CD14-positive monocyte (primary cell): ENCODE results near the gene TDRD3. TPM values are rescaled to one million over a fixed set of nuclear protein-coding genes. Genes with fewer than 3 reads are reported as not detected.

Experiments used
- DNase-seq, 3 donors: peaks; one replicate each; pipeline ENCODE4 v3.0.0-alpha.2; 2011 to 2022
- H2AFZ ChIP-seq: 2 replicates; pipeline ENCODE4 v1.6.0; 2012; ENCODE audit warnings: mild to moderate bottlenecking, low read depth, low read length, inconsistent platforms; ENCODE audit not compliant: insufficient read depth, poor library complexity, severe bottlenecking
- H3K27ac ChIP-seq, 2 donors: 1 replicate in 1 of 2; 2 replicates in 1 of 2; pipeline ENCODE4 v1.5.1; 2012 to 2013; ENCODE audit warnings: low read length in 2 of 2, control low read depth in 1 of 2, inconsistent platforms in 1 of 2, low read depth in 1 of 2, mild to moderate bottlenecking in 1 of 2
- H3K27me3 ChIP-seq, 2 donors: one replicate each; pipeline versions ENCODE4 v1.6.0 to v1.6.1; 2011 to 2013; ENCODE audit warnings: low read length in 2 of 2; ENCODE audit not compliant: control insufficient read depth in 2 of 2, insufficient read depth in 2 of 2
- H3K36me3 ChIP-seq, 2 donors: replicated peaks in 1 of 2; 1 replicate in 1 of 2; 2 replicates in 1 of 2; pipeline versions ENCODE4 v1.5.1 to v1.6.1; 2012 to 2013; ENCODE audit warnings: low read length in 2 of 2, control low read depth in 1 of 2, inconsistent platforms in 1 of 2, mild to moderate bottlenecking in 1 of 2; ENCODE audit not compliant: insufficient read depth in 2 of 2, control insufficient read depth in 1 of 2
- H3K4me1 ChIP-seq, 2 donors: 1 replicate in 1 of 2; 2 replicates in 1 of 2; pipeline versions ENCODE4 v1.5.1 to v1.6.1; 2012 to 2013; ENCODE audit warnings: low read length in 2 of 2, control low read depth in 1 of 2, inconsistent platforms in 1 of 2, mild to moderate bottlenecking in 1 of 2, moderate library complexity in 1 of 2; ENCODE audit not compliant: insufficient read depth in 2 of 2, control insufficient read depth in 1 of 2
- H3K4me2 ChIP-seq: replicated peaks from 2 replicates; pipeline ENCODE3; 2012; ENCODE audit warnings: low read length, moderate library complexity, mild to moderate bottlenecking; ENCODE audit not compliant: poor library complexity, severe bottlenecking; ENCODE audit errors: extremely low read depth
- H3K4me3 ChIP-seq, 3 experiments: fragments of 200-600 bp in 1 of 3; sonication (generic) in 1 of 3; replicated peaks in 1 of 3; 1 replicate in 2 of 3; 2 replicates in 1 of 3; pipeline ENCODE4 v1.5.1; 2011 to 2013; ENCODE audit warnings: low read length in 3 of 3, mild to moderate bottlenecking in 3 of 3, control low read depth in 2 of 3, low read depth in 2 of 3, inconsistent platforms in 1 of 3, moderate library complexity in 1 of 3
- H3K79me2 ChIP-seq: 2 replicates; pipeline ENCODE4 v1.6.0; 2012; ENCODE audit warnings: mild to moderate bottlenecking, control low read depth, inconsistent platforms, low read length, moderate library complexity; ENCODE audit not compliant: insufficient read depth
- H3K9ac ChIP-seq: 2 replicates; pipeline ENCODE4 v1.6.0; 2017; ENCODE audit warnings: low read length, mild to moderate bottlenecking; ENCODE audit not compliant: insufficient read depth, poor library complexity, severe bottlenecking
- H3K9me3 ChIP-seq, 2 donors: replicated peaks in 1 of 2; 1 replicate in 1 of 2; 2 replicates in 1 of 2; pipeline versions ENCODE4 v1.5.1 to v1.6.1; 2012 to 2013; ENCODE audit warnings: low read length in 2 of 2, control low read depth in 1 of 2; ENCODE audit not compliant: control insufficient read depth in 1 of 2, insufficient read depth in 1 of 2
- H4K20me1 ChIP-seq: 2 replicates; pipeline ENCODE4 v1.6.0; 2012; ENCODE audit warnings: mild to moderate bottlenecking, low read length, control low read depth, moderate library complexity; ENCODE audit not compliant: insufficient read depth
- H3K27ac Mint-ChIP-seq, 7 donors: one replicate each; pipeline ENCODE4 v1.8.0; 2020; ENCODE audit warnings: mild to moderate bottlenecking in 7 of 7, mixed read lengths in 7 of 7, moderate library complexity in 6 of 7, inconsistent platforms in 2 of 7
- H3K27me3 Mint-ChIP-seq, 3 donors: one replicate each; pipeline ENCODE4 v1.8.0; 2021 to 2022; ENCODE audit warnings: low read depth in 3 of 3, mild to moderate bottlenecking in 3 of 3, mixed read lengths in 3 of 3, moderate library complexity in 3 of 3, inconsistent platforms in 1 of 3
- H3K36me3 Mint-ChIP-seq, 2 donors: one replicate each; pipeline ENCODE4 v1.8.0; 2020; ENCODE audit warnings: mixed read lengths in 2 of 2, inconsistent platforms in 1 of 2, mild to moderate bottlenecking in 1 of 2
- H3K4me1 Mint-ChIP-seq: one replicate; pipeline ENCODE4 v1.8.0; 2020; ENCODE audit warnings: mild to moderate bottlenecking, mixed read lengths
- H3K4me3 Mint-ChIP-seq, 2 donors: one replicate each; pipeline ENCODE4 v1.8.0; 2020; ENCODE audit warnings: mild to moderate bottlenecking in 2 of 2, mixed read lengths in 2 of 2, moderate library complexity in 1 of 2
- H3K9me3 Mint-ChIP-seq, 7 donors: one replicate each; pipeline ENCODE4 v1.8.0; 2020 to 2022; ENCODE audit warnings: mixed read lengths in 7 of 7, mild to moderate bottlenecking in 6 of 7, moderate library complexity in 6 of 7, inconsistent platforms in 2 of 7
- WGBS: methylation state at CpG from one replicate; pipeline ENCODE4 v1.1.5; 2013; ENCODE audit warnings: missing lambda C conversion rate; ENCODE audit not compliant: insufficient coverage; 5-methylcytosine and 5-hydroxymethylcytosine counted together
- intact Hi-C, 2 donors: fragments of 100-400 bp; cut with micrococcal nuclease; formaldehyde crosslinking; loops; one replicate each; pipeline versions ENCODE4 v1.15.0 to v1.15.1; 2023
- polyA plus RNA-seq, 3 donors: library from polyadenylated mRNA; depleted of rRNA in 1 of 3; unstranded in 2 of 3; stranded (reverse) in 1 of 3; fragments of 300-500 nt in 2 of 3; fragments of >200 nt in 1 of 3; fragmentation: Illumina TruSeq in 2 of 3; gene quantifications; 1 replicate in 2 of 3; 2 replicates in 1 of 3; pipeline ENCODE4 v1.2.3, GENCODE V29; 2012 to 2021
- TF ChIP-seq, protein P1 (sequence below): fragments of 200-600 bp; IDR thresholded peaks from one replicate; pipeline ENCODE4 v1.8.0; 2022; ENCODE audit warnings: antibody characterized with exemption, mild to moderate bottlenecking

Gene TDRD3
- polyA plus RNA-seq, 3 donors: 2.7 to 4.8 (median 4.7) TPM

- H3K4me3 ChIP-seq: no peak overlapping the region
- no peak overlapping the region for H3K27ac ChIP-seq
- H3K79me2 ChIP-seq: no peaks in the 10 kb centered on the region
- H3K4me1 ChIP-seq: no peaks in the 10 kb centered on the region
- H3K27me3 ChIP-seq: no peaks in the 10 kb centered on the region
- Mint-ChIP-seq H3K4me3 (no peak overlapping the region), H3K27me3 (peaks cover 2 to 4% (median 3%) of the 10 kb centered on the region in 3 donors), H3K4me1 (no peaks in the 10 kb centered on the region), H3K36me3 (no peaks in the 10 kb centered on the region), H3K27ac (no peak overlapping the region), H3K9me3 (peaks cover 0 to 6% (median 3%) of the 10 kb centered on the region in 7 donors)
- intact Hi-C loops: no loop called here
- no peak overlapping the region for H3K9ac ChIP-seq
- H3K9me3 ChIP-seq: no peaks in the 10 kb centered on the region
- 94% methylated on average over 2 of the region's 4 CpGs for WGBS
- H3K36me3 ChIP-seq: no peaks in the 10 kb centered on the region
- H4K20me1 ChIP-seq: no peaks in the 10 kb centered on the region
- no peak overlapping the region for H2AFZ ChIP-seq
- TF ChIP-seq, protein P1, sequence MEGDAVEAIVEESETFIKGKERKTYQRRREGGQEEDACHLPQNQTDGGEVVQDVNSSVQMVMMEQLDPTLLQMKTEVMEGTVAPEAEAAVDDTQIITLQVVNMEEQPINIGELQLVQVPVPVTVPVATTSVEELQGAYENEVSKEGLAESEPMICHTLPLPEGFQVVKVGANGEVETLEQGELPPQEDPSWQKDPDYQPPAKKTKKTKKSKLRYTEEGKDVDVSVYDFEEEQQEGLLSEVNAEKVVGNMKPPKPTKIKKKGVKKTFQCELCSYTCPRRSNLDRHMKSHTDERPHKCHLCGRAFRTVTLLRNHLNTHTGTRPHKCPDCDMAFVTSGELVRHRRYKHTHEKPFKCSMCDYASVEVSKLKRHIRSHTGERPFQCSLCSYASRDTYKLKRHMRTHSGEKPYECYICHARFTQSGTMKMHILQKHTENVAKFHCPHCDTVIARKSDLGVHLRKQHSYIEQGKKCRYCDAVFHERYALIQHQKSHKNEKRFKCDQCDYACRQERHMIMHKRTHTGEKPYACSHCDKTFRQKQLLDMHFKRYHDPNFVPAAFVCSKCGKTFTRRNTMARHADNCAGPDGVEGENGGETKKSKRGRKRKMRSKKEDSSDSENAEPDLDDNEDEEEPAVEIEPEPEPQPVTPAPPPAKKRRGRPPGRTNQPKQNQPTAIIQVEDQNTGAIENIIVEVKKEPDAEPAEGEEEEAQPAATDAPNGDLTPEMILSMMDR: no peak
- H3K4me2 ChIP-seq: no peak overlapping the region
- no peak for DNase-seq
Measured at GRCh38 chr13:60617991-60618733, 221.1 kb downstream of the TDRD3 start.

GRCh38 chr13:60619461-60619860, 222.4 kb downstream of the TDRD3 start:
- H3K27ac ChIP-seq: no peak overlapping the region
- no peak for DNase-seq
- Mint-ChIP-seq H3K27me3 (peaks cover 4 to 7% (median 5%) of the 10 kb centered on the region in 3 donors), H3K27ac (no peak overlapping the region), H3K36me3 (no peaks in the 10 kb centered on the region), H3K4me3 (no peak overlapping the region), H3K9me3 (peaks cover 0 to 6% (median 3%) of the 10 kb centered on the region in 7 donors), H3K4me1 (no peaks in the 10 kb centered on the region)
- TF ChIP-seq, protein P1: no peak
- H2AFZ ChIP-seq: no peak overlapping the region
- intact Hi-C loops: no loop called here
- no peaks in the 10 kb centered on the region for H3K27me3 ChIP-seq
- no peak overlapping the region for H3K9ac ChIP-seq
- H3K4me1 ChIP-seq: no peaks in the 10 kb centered on the region
- 100% methylated on average over 1 of the region's 2 CpGs for WGBS
- H3K4me3 ChIP-seq: no peak overlapping the region
- H3K36me3 ChIP-seq: no peaks in the 10 kb centered on the region
- no peaks in the 10 kb centered on the region for H4K20me1 ChIP-seq
- no peaks in the 10 kb centered on the region for H3K79me2 ChIP-seq
- H3K9me3 ChIP-seq: no peaks in the 10 kb centered on the region
- no peak overlapping the region for H3K4me2 ChIP-seq
